AG04449 (cell line): ENCODE data around the gene SCN4B.

ENCODE experiments used
- CTCF ChIA-PET: fragments of 350-600 bp; formaldehyde crosslinking; extraction: SDS; loops from one replicate; lab custom pipeline; 2021; ENCODE audit warnings: antibody characterized with exemption; lab: Yijun Ruan, JAX
- POLR2A ChIA-PET: fragments of 400-600, 350-600 bp; formaldehyde crosslinking; extraction: SDS; loops from one replicate; lab custom pipeline; 2020; ENCODE audit warnings: antibody characterized with exemption, inconsistent platforms; lab: Yijun Ruan, JAX
- DNase-seq: peaks from one replicate; pipeline ENCODE4 v3.0.0-alpha.2; 2010; ENCODE audit warnings: low read depth, low spot score
- H3K4me3 ChIP-seq: 2 replicates; pipeline ENCODE4 v1.5.1; 2011; ENCODE audit warnings: low read depth, mild to moderate bottlenecking, control low read depth, low read length
- CTCF ChIP-seq: IDR thresholded peaks from one replicate; pipeline ENCODE4 v1.5.1; 2011; ENCODE audit warnings: mild to moderate bottlenecking, moderate library complexity, low read length, control low read depth, inconsistent platforms; ENCODE audit not compliant: insufficient read depth; ENCODE audit errors: missing control alignments

SCN4B gene

GRCh38 chr11:118138839-118139420, 13.7 kb downstream of the SCN4B start:
- no peak overlapping the region for H3K4me3 ChIP-seq
- DNase-seq: no peak
- ChIA-PET CTCF (interaction anchor here (3.6 kb wide), 1 partner anchor 33 kb away, joined by 13 read pairs; no protein-coding TSS in a partner anchor), POLR2A (no interaction called here)
- TF ChIP-seq CTCF: no peak

DNA sequence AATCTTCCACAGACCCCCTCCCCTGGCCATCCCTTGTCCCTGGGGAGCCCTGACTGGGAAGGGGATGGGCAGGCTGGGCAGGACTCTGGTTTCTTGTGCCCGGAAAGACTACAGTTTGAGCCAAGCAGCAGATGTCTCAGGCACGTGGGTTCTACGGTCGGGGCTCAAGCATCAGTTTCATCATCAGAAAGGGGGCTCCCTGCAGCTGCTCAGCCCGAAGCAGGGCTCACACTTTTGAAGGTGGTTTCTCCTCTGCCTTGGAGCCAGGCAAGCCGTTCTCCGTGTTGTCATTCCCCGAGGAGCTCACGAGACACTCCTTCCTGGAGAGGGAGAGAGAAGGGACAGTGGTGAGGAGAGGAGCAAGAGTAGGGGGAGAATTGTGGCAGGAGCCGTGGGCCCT, 15.8 kb downstream of the SCN4B start:
- no peak for TF ChIP-seq CTCF
- H3K4me3 ChIP-seq: no peak overlapping the region
- CTCF ChIA-PET: interaction anchor here (1.1 to 3.6 kb wide), 2 partner anchors 35 kb away, joined by 3 to 13 read pairs; no protein-coding TSS in a partner anchor
- POLR2A ChIA-PET: no interaction called here
- DNase-seq: no peak

- ChIA-PET POLR2A (no interaction called here), CTCF (interaction anchor here (1.1 kb wide), 1 partner anchor 36 kb away, joined by 3 read pairs; no protein-coding TSS in a partner anchor)
- no peak for DNase-seq
- no peak for TF ChIP-seq CTCF
- H3K4me3 ChIP-seq: no peak overlapping the region
Measured at GRCh38 chr11:118136341-118136740, 16.3 kb downstream of the SCN4B start.

GRCh38 chr11:118135796-118136165, 16.8 kb downstream of the SCN4B start:
- ChIA-PET POLR2A (no interaction called here), CTCF (interaction anchor here (1.1 kb wide), 1 partner anchor 36 kb away, joined by 3 read pairs; no protein-coding TSS in a partner anchor)
- no peak for TF ChIP-seq CTCF
- no peak overlapping the region for H3K4me3 ChIP-seq
- no peak for DNase-seq

- POLR2A ChIA-PET: no interaction called here
- CTCF ChIA-PET: interaction anchor here (1.0 to 4.2 kb wide), 3 partner anchors 9 to 316 kb away, joined by 3 to 14 read pairs (median 4); no protein-coding TSS in a partner anchor
Measured at GRCh38 chr11:118135051-118135795, 17.4 kb downstream of the SCN4B start.

More at GRCh38 chr11:118135051-118135795, 17.4 kb downstream of the SCN4B start:
- no peak overlapping the region for H3K4me3 ChIP-seq
- no peak for DNase-seq
- TF ChIP-seq CTCF: no peak
